ENCODE measurements around the gene SHMT1.

GRCh38 chr17:18326039-18326438, 37.3 kb downstream of the SHMT1 start:
- TF ChIP-seq CTCF (IDR thresholded peaks at IDR 0.05): no peak
- no peak for TF ChIP-seq POLR2A (IDR thresholded peaks at IDR 0.05)
- no peak for TF ChIP-seq POLR2AphosphoS5 (IDR thresholded peaks at IDR 0.05)
